ENCODE results near the gene MEX3C. TPM values are rescaled to one million over a fixed set of nuclear protein-coding genes. Genes with fewer than 3 reads are reported as not detected.

Gene MEX3C
- 25.8 and 27.0 TPM in 2 replicates for total RNA-seq

DNA sequence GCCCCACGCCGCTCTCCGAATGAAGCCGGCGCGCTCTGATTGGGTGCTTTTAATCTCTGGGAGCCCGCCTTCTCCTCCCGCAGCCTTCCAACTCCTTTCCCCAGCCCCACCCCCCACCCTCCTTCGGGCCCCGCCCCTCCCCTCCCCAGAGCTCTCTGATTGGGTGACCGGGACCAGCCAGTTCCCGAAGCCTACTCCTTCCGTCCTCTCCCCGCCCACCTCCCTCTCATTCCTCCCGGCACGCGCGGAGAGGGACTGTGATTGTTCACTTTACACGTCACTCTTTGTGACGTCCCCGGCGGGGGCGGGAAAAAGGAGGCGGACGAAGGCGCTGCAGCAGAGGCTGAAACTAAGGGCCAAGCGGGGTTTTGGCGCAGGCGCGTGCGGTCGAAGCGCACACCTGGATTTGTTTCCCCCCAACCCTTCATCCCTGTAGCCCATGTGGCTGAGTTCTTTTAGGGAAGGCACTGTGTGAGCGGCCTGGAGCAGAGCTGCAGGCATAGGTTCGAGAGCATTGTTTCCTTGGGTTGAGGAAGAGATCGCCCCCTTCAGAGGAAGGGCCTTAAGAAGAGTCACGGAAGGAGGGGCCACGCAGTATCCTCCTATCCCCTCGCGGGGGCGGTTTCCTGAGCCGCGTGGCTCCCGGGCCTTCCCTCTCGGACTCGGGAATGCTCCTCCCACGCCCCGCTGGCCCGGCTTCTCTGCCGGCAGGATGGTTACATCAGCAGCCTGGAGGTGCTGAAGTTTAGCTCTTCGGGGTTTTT, at the start of gene MEX3C:
MEX3C (minus strand) TSS at position 21 of the 764 bp plus-strand sequence. CDS start 361 bp downstream, outside the sequence.

Other genes starting within 250 kb of the MEX3C start
- gene ELAC1, start 229.6 kb downstream of the MEX3C start, total RNA-seq = 4.2 and 7.9 TPM in 2 replicates
- gene SMAD4, start 167.5 kb downstream of the MEX3C start, total RNA-seq = 46.2 and 78.0 TPM in 2 replicates